ENCODE measurements around the gene CEACAM21. TPM values are rescaled to one million over a fixed set of nuclear protein-coding genes. Genes with fewer than 3 reads are reported as not detected.
A peak's percentile ranks its signal among the peaks of the same experiment; 100 is the strongest.

The CEACAM21 gene
- polyA plus RNA-seq, 3 donors: 1.3 to 1.8 (median 1.4) TPM

DNA sequence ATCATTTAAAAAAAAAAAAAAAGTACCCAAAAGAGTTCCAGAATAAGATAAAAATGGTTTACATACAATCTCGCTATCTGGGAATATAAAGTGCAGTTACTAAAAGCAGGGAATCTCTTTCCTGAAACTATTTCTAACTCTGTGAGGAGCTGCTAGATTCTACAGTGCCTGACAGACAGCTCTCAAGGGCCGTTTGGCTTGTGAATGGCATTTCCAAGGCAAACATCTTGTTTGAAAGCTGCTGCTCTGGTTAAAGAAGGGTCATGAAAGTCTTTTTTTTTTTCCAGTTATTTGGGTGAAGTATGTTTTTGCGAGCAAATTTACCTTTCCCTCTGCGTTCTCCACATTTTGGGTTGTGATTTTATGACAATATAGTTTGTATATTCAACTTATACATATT, 29.0 kb upstream of the CEACAM21 start:
- DNase-seq (ENCODE audit: extremely low read depth in 1 of 11, low read depth in 9 of 11, low spot score in 4 of 11): no peak

DNA sequence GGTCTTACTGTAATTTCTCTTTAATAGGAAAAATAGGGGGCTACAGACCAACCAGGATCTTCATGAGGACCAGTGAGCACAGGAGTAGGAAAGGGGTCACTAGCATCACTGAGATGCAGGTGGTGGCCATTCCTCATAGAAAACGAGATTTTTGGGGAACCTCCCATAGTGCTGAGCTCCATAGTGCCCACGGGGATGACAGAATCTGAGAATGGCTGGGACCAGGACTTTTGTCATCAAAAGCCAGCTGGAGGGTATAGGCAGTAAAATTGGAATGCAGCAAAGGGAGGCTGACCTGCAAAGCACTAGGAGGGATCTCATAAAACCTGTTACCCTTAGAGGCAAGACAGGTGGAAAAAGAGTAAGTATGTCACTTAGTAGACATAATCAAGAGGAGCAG, 28.4 kb upstream of the CEACAM21 start:
- DNase-seq (ENCODE audit: extremely low read depth in 1 of 11, low read depth in 9 of 11, low spot score in 4 of 11): no peak

DNA sequence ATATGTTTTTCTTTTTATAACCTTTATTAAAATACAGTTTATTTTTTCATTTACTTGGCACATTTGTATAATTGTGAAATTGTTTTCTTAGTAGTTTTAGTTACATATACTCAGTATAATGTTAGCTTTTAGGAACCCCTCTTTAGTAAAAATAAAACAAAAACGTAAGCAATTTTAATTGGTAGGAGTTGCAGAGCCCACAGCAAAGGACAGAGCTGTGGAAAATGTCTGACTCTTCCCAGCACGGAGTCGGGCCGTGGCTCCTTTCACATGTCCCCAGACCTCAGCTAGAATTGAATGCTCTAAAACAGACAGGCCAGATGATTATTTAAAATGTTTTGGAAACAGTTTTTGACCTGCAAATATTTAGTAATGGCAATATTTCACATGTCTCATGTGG, 27.9 kb upstream of the CEACAM21 start:
- no peak for DNase-seq (ENCODE audit: extremely low read depth in 1 of 11, low read depth in 9 of 11, low spot score in 4 of 11)

DNA sequence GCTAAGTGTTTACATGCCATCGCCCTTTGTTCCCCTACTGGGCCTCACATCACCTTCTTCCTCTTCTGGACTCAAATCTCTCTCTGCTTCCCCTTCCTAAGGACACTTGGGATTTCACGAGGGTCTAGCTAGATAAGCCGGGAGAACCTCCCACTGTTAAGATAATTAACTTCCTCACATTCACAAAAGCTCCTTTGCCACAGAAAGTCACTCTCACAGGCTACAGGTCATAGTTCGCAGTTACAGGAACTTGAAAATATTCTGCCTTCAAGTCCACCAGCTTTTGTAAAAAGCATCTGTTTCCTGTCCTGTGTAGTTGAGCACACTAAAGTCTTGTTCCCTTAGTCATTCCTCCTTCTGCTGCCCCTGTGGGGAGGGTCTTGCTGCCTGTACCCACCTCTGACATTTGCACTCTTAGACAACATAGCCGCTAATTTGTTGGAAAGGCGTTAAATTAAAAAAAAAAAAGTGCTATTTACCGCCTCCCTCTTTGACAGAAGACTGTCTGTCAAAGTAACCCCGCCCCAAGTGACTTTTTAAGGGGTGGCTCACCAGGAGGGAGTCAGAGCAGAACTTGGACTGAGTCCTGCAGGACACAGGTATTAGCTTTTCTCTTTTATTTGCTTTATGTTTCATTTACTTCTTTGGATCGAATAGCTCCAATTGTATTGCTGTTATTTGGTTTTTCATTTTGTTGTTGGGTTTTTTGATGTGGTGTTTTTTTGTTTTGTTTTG, 26.8 kb upstream of the CEACAM21 start:
- peak in 1 of 11 donors; percentile 32 for DNase-seq (ENCODE audit: extremely low read depth in 1 of 11, low read depth in 9 of 11, low spot score in 4 of 11)

DNA sequence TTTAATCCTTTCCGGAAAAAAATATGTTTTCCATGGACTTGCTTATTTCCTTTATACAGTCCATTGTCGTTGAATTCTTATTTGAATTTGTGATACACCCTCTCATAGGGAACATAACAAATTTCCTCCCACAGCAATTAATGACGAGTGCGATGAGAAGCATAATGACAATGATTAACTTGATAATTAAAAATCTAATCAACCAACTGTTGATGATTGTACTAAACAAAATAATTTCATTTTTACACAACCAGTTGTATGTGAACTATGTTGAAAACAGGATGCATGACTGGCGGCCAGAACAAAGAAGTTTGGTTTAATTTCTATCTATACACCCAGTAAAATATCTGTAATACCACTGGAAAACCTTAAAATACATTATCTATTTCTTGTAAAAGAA, 26.1 kb upstream of the CEACAM21 start:
- DNase-seq (ENCODE audit: extremely low read depth in 1 of 11, low read depth in 9 of 11, low spot score in 4 of 11): no peak

DNA sequence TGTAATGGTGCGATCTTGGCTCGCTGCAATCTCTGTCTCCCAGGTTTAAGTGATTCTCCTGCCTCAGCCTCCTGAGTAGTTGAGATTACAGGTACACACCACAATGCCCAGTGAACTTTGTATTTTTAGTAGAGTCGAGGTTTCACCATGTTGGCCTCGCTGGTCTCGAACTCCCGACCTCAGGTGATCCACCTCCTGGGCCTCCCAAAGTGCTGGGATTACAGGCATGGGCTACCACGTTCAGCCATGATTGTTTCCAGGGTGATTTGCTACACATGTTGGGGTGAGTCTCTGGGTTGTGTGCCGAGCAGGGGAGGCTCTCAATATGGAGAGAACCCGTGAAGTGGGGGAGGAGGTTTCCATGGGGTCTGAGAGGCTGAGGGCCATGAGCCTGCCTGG, 24.8 kb upstream of the CEACAM21 start:
- DNase-seq (ENCODE audit: extremely low read depth in 1 of 11, low read depth in 9 of 11, low spot score in 4 of 11): no peak

DNA sequence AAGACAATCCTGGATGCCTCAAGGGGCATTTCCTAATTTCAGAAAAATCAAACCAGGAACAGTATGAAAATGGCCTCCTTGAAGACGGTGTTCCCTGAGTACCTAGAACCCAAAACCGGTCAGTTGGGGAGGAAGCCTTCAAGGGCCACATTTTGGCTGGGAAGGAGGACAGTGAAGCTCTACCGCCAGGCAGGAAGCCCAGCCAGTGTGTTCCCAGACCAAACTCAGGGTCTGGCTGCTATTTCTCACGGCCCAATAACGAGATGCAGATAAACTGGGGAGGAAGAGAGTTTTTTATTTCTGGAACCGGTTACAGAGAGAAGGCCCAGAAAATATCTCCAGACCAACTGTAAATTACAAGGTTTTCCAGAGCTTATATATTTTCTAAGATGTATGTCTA, 24.3 kb upstream of the CEACAM21 start:
- DNase-seq (ENCODE audit: extremely low read depth in 1 of 11, low read depth in 9 of 11, low spot score in 4 of 11): no peak

DNA sequence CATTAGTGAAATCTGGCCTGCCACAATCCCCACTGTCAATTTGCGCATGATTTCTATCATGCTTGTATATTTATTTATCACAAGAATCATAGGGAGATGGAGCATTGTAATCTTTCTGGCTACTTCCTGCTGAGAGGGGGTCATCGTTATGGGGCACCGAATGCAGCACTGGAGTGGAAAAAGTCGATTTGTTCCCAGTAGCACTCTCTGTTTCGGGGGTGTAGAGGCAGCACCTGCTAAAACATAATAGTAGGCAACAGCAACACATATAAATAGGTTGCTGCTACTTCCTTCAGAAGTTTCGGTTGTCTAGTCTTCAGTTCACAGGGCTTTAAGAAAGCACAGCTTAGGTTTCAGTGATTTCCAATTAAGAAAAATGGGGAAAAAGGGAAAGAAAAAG, 23.4 kb upstream of the CEACAM21 start:
- DNase-seq (ENCODE audit: extremely low read depth in 1 of 11, low read depth in 9 of 11, low spot score in 4 of 11): no peak

DNA sequence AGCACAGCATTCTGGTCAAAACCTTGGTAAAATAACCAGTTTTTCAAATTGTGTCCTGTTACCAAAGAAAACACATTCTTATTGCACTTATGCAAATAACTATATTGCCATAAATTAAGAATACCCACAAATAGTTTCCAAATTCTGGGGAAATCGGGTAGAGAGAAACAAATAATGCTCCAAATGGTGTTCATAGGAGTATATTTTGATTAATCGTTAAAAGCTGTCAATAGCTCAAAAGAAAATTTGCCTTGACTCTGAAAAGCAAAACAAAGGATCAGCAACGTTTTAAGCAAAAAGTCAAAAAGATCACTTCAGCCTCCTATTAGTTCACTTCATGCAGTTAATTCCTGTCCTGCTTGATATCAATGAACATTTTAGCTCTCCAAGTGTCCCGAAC, 22.2 kb upstream of the CEACAM21 start:
- DNase-seq (ENCODE audit: extremely low read depth in 1 of 11, low read depth in 9 of 11, low spot score in 4 of 11): no peak

DNA sequence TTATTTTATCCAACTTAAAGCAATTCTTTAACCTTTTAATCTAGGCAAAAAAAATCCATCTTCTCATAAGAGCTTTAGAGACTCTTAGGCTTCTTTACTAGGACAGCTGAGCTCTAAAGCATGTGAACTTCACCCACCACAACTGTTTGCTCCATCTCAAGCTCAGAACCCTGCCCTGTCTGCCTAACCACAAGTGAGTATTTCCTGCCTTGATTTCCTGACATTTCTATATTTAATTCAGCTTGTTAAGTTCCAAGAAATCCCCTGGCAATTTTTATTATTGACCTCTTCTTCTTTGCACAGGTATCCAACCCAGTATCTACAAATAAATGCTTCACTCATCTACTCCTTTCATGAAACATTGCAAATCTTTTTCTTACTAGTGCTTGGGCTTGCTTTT, 21.1 kb upstream of the CEACAM21 start:
- DNase-seq (ENCODE audit: extremely low read depth in 1 of 11, low read depth in 9 of 11, low spot score in 4 of 11): no peak

DNA sequence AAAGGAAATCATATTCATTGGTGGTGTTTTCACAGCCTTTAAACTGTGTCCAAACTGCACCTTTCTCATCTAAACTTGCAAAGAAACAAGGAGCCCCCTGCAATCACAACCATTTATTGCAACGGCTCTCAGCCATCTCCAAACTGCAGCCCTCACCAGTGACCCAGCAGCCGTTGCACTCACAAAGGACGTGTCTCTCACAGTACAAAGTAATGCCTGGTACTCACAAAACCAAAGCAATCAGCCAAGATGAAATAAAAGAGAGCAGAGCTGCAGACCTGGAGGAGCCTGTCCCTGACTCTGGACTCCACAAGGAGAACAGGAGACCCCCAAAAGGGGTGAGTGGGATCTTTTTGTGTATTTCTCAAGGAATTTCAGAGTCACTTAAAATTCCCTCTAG, 20.2 kb upstream of the CEACAM21 start:
- DNase-seq (ENCODE audit: extremely low read depth in 1 of 11, low read depth in 9 of 11, low spot score in 4 of 11): no peak

DNA sequence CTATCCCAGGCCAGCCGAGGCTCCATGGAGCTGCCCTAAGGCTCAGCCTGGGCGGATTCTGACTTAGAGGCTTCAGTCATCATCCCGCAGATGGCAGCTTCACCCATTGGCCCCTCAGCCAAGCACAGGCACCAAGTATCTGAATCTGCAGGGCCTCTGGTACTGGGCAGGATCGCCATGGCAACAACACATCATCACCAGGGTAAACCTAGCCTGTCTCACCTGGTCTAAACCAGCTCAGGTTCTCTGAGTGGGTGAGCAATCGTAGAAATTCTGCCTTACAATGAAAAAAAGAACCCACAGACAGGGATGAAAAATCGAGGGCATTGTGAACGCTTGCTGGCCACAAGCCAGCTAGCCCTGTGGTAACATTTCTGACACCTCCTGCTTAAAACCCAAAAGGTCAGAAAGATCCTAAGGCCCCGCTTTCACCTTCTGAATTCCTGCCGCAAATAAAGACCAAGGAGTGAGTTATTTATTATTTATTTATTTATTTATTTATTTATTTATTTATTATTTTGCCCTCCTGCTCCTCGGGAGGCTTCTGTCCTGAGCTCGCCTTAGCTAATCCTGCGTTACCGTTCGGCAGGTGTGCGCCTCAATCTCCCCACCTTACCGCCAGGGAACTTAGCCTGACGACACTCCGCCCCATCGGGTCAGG, 12.0 kb upstream of the CEACAM21 start:
- DNase-seq (ENCODE audit: extremely low read depth in 1 of 11, low read depth in 9 of 11, low spot score in 4 of 11): no peak

DNA sequence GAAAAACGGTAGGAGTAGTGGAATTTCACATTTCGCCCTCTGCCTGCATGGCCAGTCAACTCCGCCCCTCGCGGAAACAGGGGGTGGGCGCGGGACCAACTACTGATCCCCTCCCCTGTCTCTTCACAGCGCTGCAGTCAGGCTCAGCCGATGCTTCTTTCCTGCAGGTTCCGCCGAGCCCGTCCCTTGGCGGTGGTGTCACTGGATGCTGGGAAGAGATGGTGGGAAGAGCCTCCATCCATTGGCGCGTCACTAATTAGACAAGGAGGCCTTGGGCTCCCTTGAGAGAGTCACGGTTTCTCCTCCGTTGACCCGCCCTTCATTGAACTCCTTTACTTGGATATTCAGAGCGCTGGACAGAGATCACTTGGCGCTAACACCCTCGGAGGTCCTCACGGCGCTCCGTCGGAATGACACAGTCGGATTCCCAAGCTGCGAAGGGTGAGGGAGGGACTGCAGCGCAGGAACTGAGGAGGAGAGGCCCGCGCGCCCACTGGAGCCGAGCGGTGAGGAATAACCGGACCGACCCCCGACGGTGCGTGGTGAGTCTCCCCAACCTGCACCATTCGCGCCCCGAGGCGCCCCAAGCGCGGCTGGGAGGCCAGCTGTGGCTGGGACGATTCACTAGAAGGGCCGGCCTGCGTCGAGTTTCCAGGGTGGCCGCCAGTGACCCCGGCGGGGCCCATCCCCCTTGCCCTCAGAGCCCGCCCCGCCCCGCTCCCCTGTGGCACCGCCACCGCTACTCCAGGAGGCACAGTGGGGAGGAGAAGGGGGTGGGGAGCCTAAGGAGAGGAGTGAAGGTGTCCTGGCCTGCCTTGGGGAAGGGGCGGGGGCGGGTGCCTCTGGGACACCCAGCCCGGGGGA, 11.2 kb upstream of the CEACAM21 start:
- DNase-seq (ENCODE audit: extremely low read depth in 1 of 11, low read depth in 9 of 11, low spot score in 4 of 11): no peak

DNA sequence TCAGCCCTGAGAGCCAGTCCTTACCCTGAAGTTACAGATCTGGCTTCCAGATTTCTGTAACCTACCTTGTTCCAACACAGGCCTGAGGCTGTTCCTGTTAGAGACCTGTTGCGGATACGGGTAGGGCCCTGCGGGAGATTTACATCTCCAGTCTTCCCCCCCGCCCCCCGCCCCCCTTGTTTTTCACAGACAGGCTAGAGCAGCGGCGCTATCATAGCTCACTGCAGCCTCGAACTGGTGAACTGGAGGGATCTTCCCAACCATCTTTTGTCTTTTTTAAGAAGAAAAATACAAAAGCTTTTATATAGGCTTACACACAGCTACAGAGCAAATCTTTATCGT, 10.6 kb upstream of the CEACAM21 start:
- DNase-seq (ENCODE audit: extremely low read depth in 1 of 11, low read depth in 9 of 11, low spot score in 4 of 11): no peak

DNA sequence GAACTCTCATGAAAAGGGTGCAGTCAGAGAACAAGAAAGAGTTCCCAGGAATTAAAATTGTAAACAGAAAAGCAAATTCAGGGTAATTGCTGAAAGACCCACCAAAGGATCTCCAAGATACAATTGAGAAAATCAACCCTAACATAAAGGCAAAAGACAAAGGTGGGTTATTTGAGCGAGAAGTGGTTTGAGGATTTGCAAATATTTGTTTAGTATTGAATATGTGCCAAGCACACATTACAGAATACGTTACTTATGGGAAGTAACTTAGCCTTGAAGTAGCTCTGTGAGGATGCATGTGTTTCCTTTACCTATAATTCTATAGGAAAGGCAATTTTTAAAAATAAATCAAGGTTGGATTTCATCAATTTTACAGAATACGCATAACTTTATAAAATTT, 10.0 kb upstream of the CEACAM21 start:
- DNase-seq (ENCODE audit: extremely low read depth in 1 of 11, low read depth in 9 of 11, low spot score in 4 of 11): no peak

DNA sequence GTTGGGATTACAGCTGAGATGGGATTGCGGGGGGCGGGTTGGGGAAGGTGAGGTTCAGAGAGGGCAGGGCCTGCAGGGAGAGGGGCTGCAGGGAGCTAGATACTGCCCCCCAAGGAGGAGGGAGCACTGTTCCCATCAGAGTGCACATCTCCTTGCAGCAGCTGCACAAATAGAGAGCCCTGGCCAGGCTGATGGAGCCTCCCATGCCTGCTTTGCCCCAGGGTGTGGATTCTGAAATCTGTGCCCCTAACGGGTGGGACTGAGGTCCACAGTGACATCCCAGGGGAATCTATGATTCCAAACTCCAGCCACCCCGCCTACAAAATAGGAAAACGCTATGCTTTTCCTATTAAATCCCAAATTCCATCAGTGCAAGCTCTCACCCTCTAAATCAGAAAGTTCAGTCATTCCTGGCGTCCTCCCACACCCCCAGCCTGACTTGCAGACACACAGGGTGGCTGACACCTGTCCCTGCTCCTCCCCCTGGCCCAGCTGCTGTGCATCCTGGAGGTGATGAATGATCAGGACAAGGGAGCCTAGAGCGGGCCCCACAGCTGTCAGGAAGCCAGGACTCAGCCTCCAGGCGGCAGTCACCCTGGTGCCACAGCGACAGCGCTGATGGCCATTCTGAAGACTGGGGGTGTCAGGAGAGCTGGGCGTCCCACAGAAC, 6.3 kb upstream of the CEACAM21 start:
- no peak for DNase-seq (ENCODE audit: extremely low read depth in 1 of 11, low read depth in 9 of 11, low spot score in 4 of 11)

DNA sequence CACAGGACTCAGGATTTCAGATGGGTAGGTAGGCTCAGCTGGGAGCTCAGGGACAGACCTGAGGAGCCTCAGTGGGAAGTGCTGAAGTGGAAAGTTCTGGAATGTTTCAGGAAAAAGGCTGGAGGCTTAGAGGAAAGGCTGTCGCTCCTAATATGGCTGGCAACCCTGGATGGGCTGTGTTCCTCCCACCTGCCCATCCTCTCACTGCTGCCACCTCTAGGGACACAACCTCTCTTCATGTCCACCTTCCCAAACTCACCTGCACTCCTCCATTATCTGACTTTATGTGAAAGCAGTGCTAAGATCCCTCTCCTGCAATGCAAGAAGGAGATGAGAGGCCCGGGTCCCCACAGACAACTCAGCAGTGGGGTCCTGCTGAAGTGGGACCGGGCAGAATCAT, 5.8 kb upstream of the CEACAM21 start:
- DNase-seq (ENCODE audit: extremely low read depth in 1 of 11, low read depth in 9 of 11, low spot score in 4 of 11): no peak

DNA sequence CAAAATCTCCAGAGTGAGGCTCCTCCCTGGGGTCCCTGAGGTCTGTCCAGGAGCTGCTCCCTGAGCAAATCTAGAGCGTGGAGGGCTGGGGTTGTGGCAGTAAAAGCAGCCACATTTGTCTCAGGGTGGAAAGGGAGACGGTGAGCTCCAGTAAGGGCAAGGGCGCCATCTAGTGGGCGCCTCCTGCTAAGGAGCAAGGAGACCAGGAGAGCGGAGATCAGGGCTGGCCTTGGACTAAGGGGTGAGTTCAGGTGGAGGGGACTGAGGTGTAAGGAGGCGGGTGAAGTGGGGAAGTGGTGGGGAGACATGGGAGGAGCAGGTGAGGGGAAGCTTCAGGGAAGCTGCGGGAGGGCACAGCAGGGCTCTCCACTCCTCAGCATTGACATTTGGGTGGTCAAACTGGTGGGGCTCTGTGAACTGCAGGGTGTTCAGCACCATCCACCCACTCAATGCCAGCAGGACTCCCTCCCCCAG, 5.3 kb upstream of the CEACAM21 start:
- peak in 7 of 11 donors; percentile 41 to 64 (median 56) for DNase-seq (ENCODE audit: extremely low read depth in 1 of 11, low read depth in 9 of 11, low spot score in 4 of 11)

DNA sequence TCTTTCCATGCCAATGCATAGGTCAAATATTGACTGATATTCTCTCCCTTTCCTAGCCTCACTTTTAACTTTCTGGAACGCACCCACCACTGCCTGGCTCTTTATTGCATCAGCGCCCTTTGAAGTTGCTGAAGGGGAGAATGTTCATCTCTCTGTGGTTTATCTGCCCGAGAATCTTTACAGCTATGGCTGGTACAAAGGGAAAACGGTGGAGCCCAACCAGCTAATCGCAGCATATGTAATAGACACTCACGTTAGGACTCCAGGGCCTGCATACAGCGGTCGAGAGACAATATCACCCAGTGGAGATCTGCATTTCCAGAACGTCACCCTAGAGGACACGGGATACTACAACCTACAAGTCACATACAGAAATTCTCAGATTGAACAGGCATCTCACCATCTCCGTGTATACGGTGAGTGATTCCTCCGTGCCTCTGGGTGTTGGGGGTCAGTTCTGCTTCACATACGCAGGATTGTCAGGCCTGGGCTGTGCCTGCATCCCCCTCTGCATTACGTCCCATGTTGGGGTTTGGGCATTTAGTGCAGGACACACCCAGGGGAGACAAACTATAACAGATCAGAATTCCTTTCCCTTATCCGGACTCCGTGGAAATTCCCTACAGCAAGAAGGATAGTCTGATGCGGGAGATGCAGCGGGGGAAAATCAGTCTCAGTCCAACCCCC, 1.3 kb downstream of the CEACAM21 start:
- no peak for DNase-seq (ENCODE audit: extremely low read depth in 1 of 11, low read depth in 9 of 11, low spot score in 4 of 11)
